Stimulated activated CD8-positive, alpha-beta memory T cell treated with anti-CD3 and anti-CD28 coated beads, Interleukin-2, amount 100 ng/mL, for 48 hours (primary cell): ENCODE data around the gene MBD4.
"Not testable (repeated sequence)": the region's sequence is repeated elsewhere in the genome, so short reads cannot be mapped to it uniquely, and the experiment has no call there.

Experiments
- DNase-seq, 2 donors: peaks; one replicate each; pipeline ENCODE4 v3.0.0-alpha.2; 2020; ENCODE audit warnings: low read depth in 2 of 2

Gene MBD4

GRCh38 chr3:129409541-129409940 lies 30.2 kb downstream of the MBD4 start:
- DNase-seq: no peak

GRCh38 chr3:129404610-129405009 lies 35.1 kb downstream of the MBD4 start:
- no peak for DNase-seq

GRCh38 chr3:129404130-129404529 lies 35.6 kb downstream of the MBD4 start:
- no peak for DNase-seq

- no peak for DNase-seq
Measured at GRCh38 chr3:129403450-129403849, 36.3 kb downstream of the MBD4 start.

DNA sequence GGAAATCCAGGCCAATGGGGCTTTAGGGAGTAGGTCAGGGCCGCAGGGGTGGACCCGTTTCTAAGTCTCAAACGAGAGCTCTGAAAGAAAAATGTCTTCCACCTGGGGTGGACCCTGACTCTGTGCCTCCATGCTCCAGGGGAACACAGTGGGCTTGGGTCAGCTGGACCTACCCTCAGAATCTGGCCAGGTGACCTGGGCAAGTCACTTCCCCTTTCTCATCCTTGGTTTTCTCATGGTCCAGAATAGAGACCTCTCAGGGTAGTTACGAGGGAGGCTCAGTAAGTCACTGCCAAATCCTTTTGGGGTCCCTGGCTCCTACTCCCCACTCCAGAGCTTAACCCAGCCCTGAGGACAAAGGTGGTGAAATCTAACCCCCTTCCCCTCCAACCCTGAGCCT lies 37.1 kb downstream of the MBD4 start:
- DNase-seq: no peak

GRCh38 chr3:129402210-129402609 lies 37.5 kb downstream of the MBD4 start:
- DNase-seq: no peak

- no peak for DNase-seq
Measured at GRCh38 chr3:129399895-129400357, 39.8 kb downstream of the MBD4 start.

DNA sequence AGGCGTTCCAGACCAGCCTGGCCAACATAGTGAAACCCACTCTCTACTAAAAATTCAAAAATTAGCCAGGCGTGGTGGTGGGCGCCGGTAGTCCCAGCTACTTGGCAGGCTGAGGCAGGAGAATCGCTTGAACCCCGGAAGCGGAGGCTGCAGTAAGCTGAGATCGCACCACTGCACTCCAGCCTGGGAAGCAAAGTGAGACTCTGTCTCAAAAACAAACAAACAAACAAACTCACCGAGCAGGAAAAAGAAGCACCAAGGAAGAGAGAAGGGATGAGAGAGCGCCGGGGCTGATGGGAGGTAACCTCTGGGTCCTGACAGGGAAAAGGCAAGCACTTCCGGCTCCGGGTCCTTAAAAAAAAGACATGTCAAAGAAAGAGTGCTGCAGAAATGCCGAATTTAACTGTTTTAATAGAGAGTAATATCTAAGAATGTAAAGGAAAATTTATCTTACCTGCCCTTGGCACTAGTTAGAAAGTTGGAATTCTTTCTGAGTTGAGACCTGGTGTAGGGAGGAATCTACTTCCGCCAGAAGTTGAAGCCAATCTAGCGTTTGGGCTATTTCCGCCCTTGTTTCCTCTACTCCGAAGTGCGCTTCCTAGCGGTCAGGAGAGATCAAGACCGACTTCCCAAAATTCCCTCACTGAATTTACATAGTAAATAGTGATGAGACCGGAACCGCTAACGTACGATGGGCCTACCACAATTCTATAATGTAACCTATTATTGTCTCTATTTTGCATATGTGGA lies 40.4 kb downstream of the MBD4 start:
- DNase-seq: peak; percentile 37 to 46

DNA sequence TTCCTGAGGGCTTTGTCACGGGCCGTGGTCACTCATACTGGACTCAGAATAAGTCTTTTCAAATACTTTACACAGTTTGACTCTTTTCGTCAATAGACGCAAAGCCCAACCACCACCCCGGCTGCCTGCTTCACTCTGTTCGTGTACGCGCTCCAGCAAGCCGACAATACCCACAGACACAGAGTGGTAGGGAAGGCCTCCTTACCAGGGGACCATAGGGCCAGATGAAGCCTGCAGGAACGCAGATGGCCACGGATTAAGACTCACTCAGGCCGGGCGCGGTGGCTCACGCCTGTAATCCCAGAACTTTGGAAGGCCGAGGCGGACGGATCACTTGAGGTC lies 41.0 kb downstream of the MBD4 start:
- DNase-seq: no peak

DNA sequence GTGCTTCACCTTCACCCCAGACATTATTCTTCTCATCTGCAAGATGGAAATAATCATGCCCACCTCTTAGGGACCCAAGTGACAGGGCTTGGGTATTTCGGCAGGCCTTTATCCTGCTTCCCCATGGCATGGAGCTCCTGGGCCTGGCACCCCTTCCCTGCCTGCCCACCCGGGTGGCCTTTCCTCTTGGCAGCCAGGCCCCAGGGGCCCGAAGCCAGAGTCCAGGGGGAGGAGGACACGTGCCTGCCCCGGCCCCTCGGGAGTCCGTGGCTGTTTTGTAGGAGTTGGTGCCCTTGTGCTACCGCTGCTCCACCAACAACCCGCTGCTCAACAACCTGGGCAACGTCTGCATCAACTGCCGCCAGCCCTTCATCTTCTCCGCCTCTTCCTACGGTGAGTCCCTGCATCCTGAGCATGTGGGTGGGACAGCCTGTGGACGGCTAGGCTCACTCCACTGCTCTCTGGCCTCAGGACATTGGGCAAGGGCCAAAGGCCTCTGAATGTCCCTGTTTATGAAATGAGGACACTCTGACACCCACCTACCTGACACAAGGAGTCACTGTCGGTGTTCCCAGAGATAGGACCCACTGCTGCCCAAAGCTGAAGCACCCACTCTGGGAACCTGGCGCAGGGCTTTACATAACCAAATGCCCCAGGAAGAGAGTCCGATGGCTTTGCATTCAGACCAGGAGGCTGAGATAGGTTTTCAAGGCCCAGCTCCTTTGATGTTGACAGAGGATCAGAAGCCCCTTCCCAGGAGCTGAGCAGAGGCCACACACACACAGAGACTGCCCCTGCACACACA lies 45.8 kb downstream of the MBD4 start:
- DNase-seq: not testable (repeated sequence)

- no peak for DNase-seq
Measured at GRCh38 chr3:129393271-129393670, 46.5 kb downstream of the MBD4 start.

- not testable (repeated sequence) for DNase-seq
Measured at GRCh38 chr3:129392106-129392887, 47.5 kb downstream of the MBD4 start.

DNA sequence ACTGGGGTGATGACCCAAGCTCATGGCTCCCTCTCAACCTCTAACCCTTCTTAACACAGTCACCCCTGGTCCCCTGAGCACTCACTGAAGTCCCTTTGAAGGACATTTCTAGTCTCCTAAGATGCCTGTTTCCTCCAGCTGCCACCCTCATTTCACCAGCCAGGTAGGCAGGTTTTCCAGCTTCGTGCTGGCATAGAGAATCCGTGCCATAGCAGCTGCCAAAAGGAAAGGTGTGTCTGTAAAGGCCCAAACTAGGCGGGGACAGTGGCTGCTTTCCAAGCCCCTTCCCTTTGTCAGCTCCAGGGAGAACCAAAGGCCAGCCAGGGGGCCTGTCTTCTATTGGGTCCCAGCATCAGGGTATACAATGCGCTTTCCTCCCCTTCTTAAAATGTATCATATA lies 48.2 kb downstream of the MBD4 start:
- not testable (repeated sequence) for DNase-seq

DNA sequence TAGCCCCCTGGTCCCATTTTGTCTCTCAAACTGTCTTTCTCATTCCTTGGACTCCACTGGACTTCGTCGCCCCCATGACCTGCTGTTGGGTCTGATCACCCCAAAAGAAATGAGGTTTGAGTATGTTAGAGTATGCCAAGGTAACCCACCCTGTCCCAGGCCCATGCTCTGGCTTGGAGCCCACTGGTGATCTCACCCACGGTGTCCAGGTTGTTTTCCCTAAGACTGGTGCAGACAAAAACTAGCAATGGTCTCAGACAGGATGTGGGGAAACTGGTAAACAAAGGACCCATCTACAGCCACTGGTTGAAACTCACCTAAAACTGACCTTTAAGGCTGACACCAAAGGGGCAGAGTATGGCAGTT lies 50.2 kb downstream of the MBD4 start:
- DNase-seq: no peak

- DNase-seq: not testable (repeated sequence)
Measured at GRCh38 chr3:129388791-129389571, 50.8 kb downstream of the MBD4 start.

GRCh38 chr3:129387487-129387886 lies 52.3 kb downstream of the MBD4 start:
- no peak for DNase-seq

GRCh38 chr3:129386984-129387383 lies 52.8 kb downstream of the MBD4 start:
- no peak for DNase-seq

DNA sequence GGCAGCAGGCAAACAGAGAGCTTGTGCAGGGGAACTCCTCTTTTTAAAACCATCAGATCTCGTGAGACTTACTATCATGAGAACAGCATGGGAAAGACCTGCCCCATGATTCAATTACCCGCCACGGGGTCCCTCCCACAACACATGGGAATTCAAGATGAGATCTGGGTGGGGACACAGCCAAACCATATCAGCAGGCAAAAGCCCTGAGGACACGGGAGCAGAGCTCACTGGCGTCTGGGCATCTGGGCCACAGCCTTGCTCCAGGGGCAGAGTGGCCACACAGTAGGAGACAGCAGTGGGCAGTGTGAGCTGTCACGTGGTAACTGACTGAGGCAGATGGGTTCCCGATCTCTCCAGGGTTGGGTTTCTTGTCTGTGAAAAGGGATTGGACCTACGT lies 54.2 kb downstream of the MBD4 start:
- not testable (repeated sequence) for DNase-seq

GRCh38 chr3:129384594-129385323 lies 55.0 kb downstream of the MBD4 start:
- no peak for DNase-seq

GRCh38 chr3:129384103-129384502 lies 55.6 kb downstream of the MBD4 start:
- not testable (repeated sequence) for DNase-seq

DNA sequence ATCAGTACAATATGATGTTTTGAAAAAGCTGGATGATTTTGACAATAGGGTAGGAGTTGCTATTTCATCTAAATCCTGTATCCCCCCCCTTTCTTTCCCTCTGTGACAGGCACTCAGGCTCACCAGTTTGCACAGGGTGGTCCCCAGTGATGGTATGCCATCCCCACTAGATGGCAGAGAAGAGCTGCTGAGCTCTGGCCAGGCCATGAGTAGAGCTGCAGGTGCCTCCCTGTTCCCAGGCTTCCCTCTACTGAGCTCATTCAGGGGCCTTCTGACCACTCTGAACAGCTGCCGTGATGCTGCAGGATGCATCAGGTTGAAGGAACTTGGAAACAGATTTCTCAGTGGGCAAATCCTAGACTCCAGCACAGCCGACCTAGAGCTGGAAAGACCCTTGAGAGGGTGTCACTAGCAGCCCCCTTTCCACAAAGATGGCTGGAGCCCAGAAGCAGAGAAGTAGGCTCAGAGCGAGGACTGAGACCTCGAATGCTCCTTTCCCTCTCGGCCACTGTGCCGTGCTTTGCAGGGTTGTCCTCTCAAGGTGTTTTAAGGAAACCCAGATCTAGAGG lies 56.4 kb downstream of the MBD4 start:
- peak; percentile 14 to 24 for DNase-seq
